Right lobe of liver (tissue), 4 donors: Measurements from ENCODE around the gene MACF1.

Source experiments
- POLR2A ChIP-seq: fragments of 450-650 bp; IDR thresholded peaks from one replicate; pipeline ENCODE4 v1.6.1; 2017; ENCODE audit warnings: antibody characterized with exemption, mild to moderate bottlenecking
- TF ChIP-seq, protein P1 (sequence below), 4 donors: fragments of 200-600 bp in 3 of 4; fragments of 450-650 bp in 1 of 4; IDR thresholded peaks; one replicate each; pipeline versions ENCODE4 v1.5.1 to v1.8.0; 2016 to 2022; ENCODE audit warnings: antibody characterized with exemption in 4 of 4, mild to moderate bottlenecking in 2 of 4
- donor health status: DM: no; HTN: no; CAD: no.
- donor health status: DM: no; HTN: no; CAD: no.
- donor health status: DM: no; HTN: yes; CAD: no.

DNA sequence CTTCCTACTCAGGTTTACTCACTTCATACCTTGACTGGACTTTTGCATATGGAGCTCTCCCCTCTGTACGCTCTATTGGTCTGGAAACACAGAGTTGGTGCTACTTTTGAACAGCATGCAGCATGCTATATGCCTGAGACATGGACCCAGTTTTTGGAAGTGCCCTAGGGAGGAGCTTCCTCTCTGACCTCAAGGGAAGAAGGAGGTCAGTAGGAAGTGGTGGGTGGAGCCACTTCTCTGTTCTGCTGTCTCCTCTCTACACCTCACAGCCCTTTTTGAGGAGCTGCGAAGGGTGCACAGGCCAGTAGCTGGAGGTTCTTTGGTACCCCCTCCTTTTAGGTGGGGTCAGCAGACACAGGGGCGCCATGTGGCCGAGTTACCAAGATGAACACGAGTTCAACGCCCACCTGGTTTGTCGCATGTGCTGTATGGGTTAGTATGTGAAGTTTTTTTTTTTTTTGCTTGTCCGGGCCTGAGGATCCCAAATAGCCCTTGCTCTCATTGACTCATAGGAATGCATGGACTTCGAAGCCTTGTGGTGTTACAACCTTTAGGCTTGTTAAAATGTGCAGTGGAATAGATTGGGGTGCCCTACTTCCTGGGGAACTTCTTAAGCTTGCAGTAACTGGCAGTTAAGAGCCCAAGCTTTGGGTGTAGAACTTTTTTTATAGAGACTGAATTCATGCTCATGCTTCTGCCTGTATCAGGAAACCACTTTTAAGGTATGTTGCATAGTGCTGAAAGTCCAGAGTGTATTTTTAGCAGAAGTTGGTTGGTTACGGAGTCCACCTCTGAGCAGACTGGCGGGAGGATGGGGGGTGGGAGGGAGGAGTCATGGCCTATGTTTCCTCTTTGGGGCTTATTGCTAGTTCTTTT is 10.7 kb downstream of the MACF1 start:
- TF ChIP-seq, protein P1, sequence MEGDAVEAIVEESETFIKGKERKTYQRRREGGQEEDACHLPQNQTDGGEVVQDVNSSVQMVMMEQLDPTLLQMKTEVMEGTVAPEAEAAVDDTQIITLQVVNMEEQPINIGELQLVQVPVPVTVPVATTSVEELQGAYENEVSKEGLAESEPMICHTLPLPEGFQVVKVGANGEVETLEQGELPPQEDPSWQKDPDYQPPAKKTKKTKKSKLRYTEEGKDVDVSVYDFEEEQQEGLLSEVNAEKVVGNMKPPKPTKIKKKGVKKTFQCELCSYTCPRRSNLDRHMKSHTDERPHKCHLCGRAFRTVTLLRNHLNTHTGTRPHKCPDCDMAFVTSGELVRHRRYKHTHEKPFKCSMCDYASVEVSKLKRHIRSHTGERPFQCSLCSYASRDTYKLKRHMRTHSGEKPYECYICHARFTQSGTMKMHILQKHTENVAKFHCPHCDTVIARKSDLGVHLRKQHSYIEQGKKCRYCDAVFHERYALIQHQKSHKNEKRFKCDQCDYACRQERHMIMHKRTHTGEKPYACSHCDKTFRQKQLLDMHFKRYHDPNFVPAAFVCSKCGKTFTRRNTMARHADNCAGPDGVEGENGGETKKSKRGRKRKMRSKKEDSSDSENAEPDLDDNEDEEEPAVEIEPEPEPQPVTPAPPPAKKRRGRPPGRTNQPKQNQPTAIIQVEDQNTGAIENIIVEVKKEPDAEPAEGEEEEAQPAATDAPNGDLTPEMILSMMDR (IDR thresholded peaks at IDR 0.05): no peak
- TF ChIP-seq POLR2A: no peak
